Adrenal gland (tissue), 12 donors: ENCODE results near the gene CYP2E1. TPM values are rescaled to one million over a fixed set of nuclear protein-coding genes. Genes with fewer than 3 reads are reported as not detected.
A peak's percentile ranks its signal among the peaks of the same experiment; 100 is the strongest.
"Not testable (repeated sequence)": the region's sequence is repeated elsewhere in the genome, so short reads cannot be mapped to it uniquely, and the experiment has no call there.

Source experiments
- DNase-seq, 7 donors: peaks; one replicate each; pipeline ENCODE4 v3.0.0-alpha.2; 2019 to 2020
- H3K27ac ChIP-seq, 5 donors: fragments of 200-600 bp; sonication (generic) in 4 of 5; 1 replicate in 3 of 5; 2 replicates in 2 of 5; pipeline versions ENCODE4 v1.5.1 to v1.8.0; 2016 to 2020; ENCODE audit warnings: mild to moderate bottlenecking in 1 of 5
- H3K27me3 ChIP-seq: fragments of 200-600 bp; 2 replicates; pipeline ENCODE4 v1.8.0; 2021
- H3K36me3 ChIP-seq, 2 donors: fragments of 200-600 bp; replicated peaks in 1 of 2; 1 replicate in 1 of 2; 2 replicates in 1 of 2; pipeline versions ENCODE4 v1.5.1 to v1.8.0; 2018 to 2022
- H3K4me1 ChIP-seq, 2 donors: fragments of 200-600 bp; replicated peaks in 1 of 2; 1 replicate in 1 of 2; 2 replicates in 1 of 2; pipeline versions ENCODE4 v1.5.1 to v1.8.0; 2018 to 2021
- H3K4me3 ChIP-seq, 4 donors: fragments of 200-600 bp; sonication (generic) in 3 of 4; one replicate each; pipeline ENCODE4 v1.5.1; 2016 to 2018
- H3K9me3 ChIP-seq, 3 donors: fragments of 200-600 bp; sonication (generic) in 1 of 3; replicated peaks in 1 of 3; 1 replicate in 2 of 3; 2 replicates in 1 of 3; pipeline versions ENCODE4 v1.5.1 to v1.8.0; 2016 to 2021
- CTCF ChIP-seq, 6 experiments: fragments of 450-650 bp in 4 of 6; fragments of 200-600 bp in 2 of 6; sonication (generic) in 1 of 6; IDR thresholded peaks; 1 replicate in 5 of 6; 2 replicates in 1 of 6; pipeline versions ENCODE4 v1.5.1 to v1.8.0; 2016 to 2021; ENCODE audit warnings: antibody characterized with exemption in 6 of 6, mild to moderate bottlenecking in 2 of 6, moderate library complexity in 1 of 6
- POLR2A ChIP-seq, 2 donors: fragments of 450-650 bp; IDR thresholded peaks; one replicate each; pipeline ENCODE4 v1.6.1; 2017; ENCODE audit warnings: antibody characterized with exemption in 2 of 2, mild to moderate bottlenecking in 2 of 2, moderate library complexity in 1 of 2
- WGBS, 4 donors: extraction: QIAGEN DNeasy Blood & Tissue Kit in 2 of 4; methylation state at CpG; one replicate each; pipeline versions ENCODE4 v1.1.5 to v1.1.7; 2013 to 2017; 5-methylcytosine and 5-hydroxymethylcytosine counted together
- intact Hi-C, 2 donors: fragments of 100-400 bp; cut with DNase I; formaldehyde crosslinking; loops; one replicate each; pipeline versions ENCODE4 v1.14.1 to v1.15.0; 2022 to 2023
- polyA plus RNA-seq, 3 donors: library from polyadenylated mRNA; stranded (reverse); fragments of 200-250 nt in 2 of 3; fragments of 350-450 nt in 1 of 3; fragmentation: Illumina TruSeq in 1 of 3; extraction: RNeasy Lipid Tissue Mini Kit (QIAGEN cat#74804) in 1 of 3; gene quantifications; one replicate each; pipeline ENCODE4 v1.2.3, GENCODE V29; 2013 to 2014
- total RNA-seq, 9 donors: library from RNA; depleted of rRNA in 4 of 9; stranded (reverse); fragments of >200 nt in 4 of 9; fragments of 120-200 nt in 1 of 9; fragmentation: NEBNext Ultra II Directional in 1 of 9; extraction: Animal tissue kit (Norgen Biotek cat#: 25700) in 1 of 9; gene quantifications; one replicate each; pipeline versions ENCODE4 v1.1.0 to v1.2.4, GENCODE V29; 2013 to 2023
- donor health status: healthy with polysubstance abuse.
- donor health status: Bipolar disorder and iron deficiency.
- donor health status: DM: yes; HTN: yes; CAD: no.
- donor health status: DM: no; HTN: no; CAD: no.
- donor health status: DM: no; HTN: no; CAD: no.
- donor health status: DM: yes; HTN: yes; CAD: no.

The CYP2E1 gene
- total and polyA plus RNA-seq, 12 donors = 0.17 to 8.1 (median 2.4) TPM; not detected in 1

GRCh38 chr10:133516057-133516456 lies 11.1 kb upstream of the CYP2E1 start:
- H3K27ac ChIP-seq = no peak overlapping the region
- no peaks in the 10 kb centered on the region for H3K36me3 ChIP-seq
- H3K9me3 ChIP-seq = no peaks in the 10 kb centered on the region
- H3K4me3 ChIP-seq = no peak overlapping the region
- TF ChIP-seq POLR2A (IDR thresholded peaks at IDR 0.05) (no peak), CTCF (IDR thresholded peaks at IDR 0.05) (no peak)
- DNase-seq = no peak
- WGBS, 4 donors = 59 to 68% (median 63%) methylated on average over 4 of the region's 4 CpGs
- no peaks in the 10 kb centered on the region for H3K27me3 ChIP-seq
- intact Hi-C loops = no loop called here
- no peaks in the 10 kb centered on the region for H3K4me1 ChIP-seq

GRCh38 chr10:133518517-133518916 lies 8.6 kb upstream of the CYP2E1 start:
- H3K27ac ChIP-seq, intact Hi-C loops, H3K36me3 ChIP-seq, H3K4me3 ChIP-seq, H3K27me3 ChIP-seq, DNase-seq, H3K4me1 ChIP-seq, H3K9me3 ChIP-seq: not testable (repeated sequence)
- WGBS, 4 donors = 83 to 89% (median 86%) methylated on average over 5 of the region's 5 CpGs

- Histone ChIP-seq H3K27ac (no peak overlapping the region), H3K9me3 (peaks cover 0 to 10% (median 0%) of the 10 kb centered on the region in 3 donors), H3K27me3 (no peaks in the 10 kb centered on the region), H3K4me1 (no peaks in the 10 kb centered on the region), H3K36me3 (no peaks in the 10 kb centered on the region), H3K4me3 (peak overlapping the region in 2 of 4 donors; percentile 11 to 54)
- no peak for TF ChIP-seq POLR2A (IDR thresholded peaks at IDR 0.05)
- TF ChIP-seq CTCF (IDR thresholded peaks at IDR 0.05) = peak; percentile 48 to 78 (median 68)
- peak; percentile 76 to 87 (median 83) for DNase-seq
- WGBS, 4 donors = 1 to 16% (median 3%) methylated on average over 5 to 33 of the region's 33 CpGs
- intact Hi-C loops = no loop called here
These were observed 6.9 kb upstream of the CYP2E1 start for GRCh38 chr10:133520193-133520738.

DNA sequence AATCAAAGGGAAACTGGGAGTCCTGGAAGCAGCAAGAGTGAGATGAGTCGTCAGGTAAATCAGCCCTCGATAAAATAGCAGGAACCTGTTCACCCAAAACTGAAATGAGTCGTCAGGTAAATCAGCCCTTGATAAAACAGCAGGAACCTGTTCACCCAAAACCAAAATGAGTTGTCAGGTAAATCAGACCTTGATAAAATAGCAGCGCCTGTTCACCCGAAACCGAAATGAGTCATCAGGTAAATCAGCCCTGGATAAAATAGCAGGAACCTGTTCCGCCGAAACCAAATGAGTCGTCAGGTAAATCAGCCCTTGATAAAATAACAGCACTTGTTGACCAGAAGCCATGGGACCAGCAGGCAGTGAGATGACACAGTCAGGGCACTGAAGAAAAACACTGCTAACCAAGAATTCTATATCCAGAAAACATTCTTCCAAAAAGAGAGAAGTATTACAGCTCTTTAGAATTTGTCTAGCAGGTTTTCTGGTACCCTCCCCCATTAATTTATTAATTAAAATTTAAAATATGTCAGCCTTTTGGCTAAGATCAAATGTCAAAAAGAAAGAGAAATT lies 3.4 kb upstream of the CYP2E1 start:
- no peak overlapping the region for H3K4me3 ChIP-seq
- 83 to 90% (median 88%) methylated on average over 9 of the region's 9 CpGs for WGBS, 4 donors
- DNase-seq = no peak
- no peaks in the 10 kb centered on the region for H3K4me1 ChIP-seq
- H3K27me3 ChIP-seq = peaks cover 29% of the 10 kb centered on the region
- H3K27ac ChIP-seq = no peak overlapping the region
- no peaks in the 10 kb centered on the region for H3K36me3 ChIP-seq
- H3K9me3 ChIP-seq = peaks cover 0 to 10% (median 0%) of the 10 kb centered on the region in 3 donors
- intact Hi-C loops = no loop called here
- TF ChIP-seq CTCF (IDR thresholded peaks at IDR 0.05) (no peak), POLR2A (IDR thresholded peaks at IDR 0.05) (no peak)

DNA sequence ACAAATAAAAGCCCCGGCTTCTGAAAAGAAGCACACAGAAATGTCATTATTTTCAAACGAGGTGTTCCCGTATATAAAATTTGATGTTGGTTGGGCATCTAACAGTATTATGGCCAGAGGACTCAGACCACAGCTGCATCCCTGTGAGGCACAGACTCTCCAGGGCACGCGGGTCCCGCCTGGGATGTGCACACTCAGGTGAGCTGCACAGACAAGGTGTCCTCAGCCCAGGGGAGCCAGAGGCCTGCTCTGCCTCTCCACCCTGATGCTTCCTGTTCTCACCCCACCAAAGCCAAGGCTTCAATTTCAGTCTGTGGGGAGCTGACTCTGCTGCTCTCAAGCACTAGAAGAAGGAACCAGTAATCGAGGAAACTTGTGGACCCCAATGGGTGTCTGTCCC lies 1.7 kb upstream of the CYP2E1 start:
- WGBS, 4 donors = 77 to 91% (median 81%) methylated on average over 4 to 7 of the region's 7 CpGs
- no peak for DNase-seq
- H3K4me1 ChIP-seq = no peaks in the 10 kb centered on the region
- H3K4me3 ChIP-seq = no peak overlapping the region
- H3K27me3 ChIP-seq = peaks cover 46% of the 10 kb centered on the region
- intact Hi-C loops = no loop called here
- peaks cover 0 to 10% (median 0%) of the 10 kb centered on the region in 3 donors for H3K9me3 ChIP-seq
- no peaks in the 10 kb centered on the region for H3K36me3 ChIP-seq
- H3K27ac ChIP-seq = no peak overlapping the region
- TF ChIP-seq POLR2A (IDR thresholded peaks at IDR 0.05) (no peak), CTCF (IDR thresholded peaks at IDR 0.05) (no peak)
